ENCODE results near the gene GNE. TPM values are rescaled to one million over a fixed set of nuclear protein-coding genes. Genes with fewer than 3 reads are reported as not detected.
"Not testable (repeated sequence)": the region's sequence is repeated elsewhere in the genome, so short reads cannot be mapped to it uniquely, and the experiment has no call there.

GNE gene
- total RNA-seq, 4 donors from 2014 or later: 11.9 to 28.9 (median 16.7) TPM

- TF ChIP-seq POLR2A (IDR thresholded peaks at IDR 0.05) (no peak), CTCF (IDR thresholded peaks at IDR 0.05) (no peak)
- no peaks in the 10 kb centered on the region for H3K9me3 ChIP-seq
- H3K27ac ChIP-seq: no peak overlapping the region
- WGBS, 2 donors: 82 to 83% methylated on average over 4 of the region's 4 CpGs
- H3K27me3 ChIP-seq: no peaks in the 10 kb centered on the region
- H3K4me1 ChIP-seq: peaks cover 0 to 5% (median 0%) of the 10 kb centered on the region in 3 donors
- no peaks in the 10 kb centered on the region for H3K36me3 ChIP-seq
- DNase-seq: no peak
- intact Hi-C loops (cut with DNase I): no loop called here
- H3K4me3 ChIP-seq: no peak overlapping the region
Observed at GRCh38 chr9:36280989-36281388, 22.7 kb upstream of the GNE start.

GRCh38 chr9:36278243-36278642 is 20.0 kb upstream of the GNE start:
- Histone ChIP-seq H3K27ac (no peak overlapping the region), H3K9me3 (no peaks in the 10 kb centered on the region), H3K4me3 (no peak overlapping the region), H3K36me3 (no peaks in the 10 kb centered on the region), H3K27me3 (no peaks in the 10 kb centered on the region), H3K4me1 (peaks cover 0 to 5% (median 0%) of the 10 kb centered on the region in 3 donors)
- intact Hi-C loops (cut with DNase I): no loop called here
- DNase-seq: no peak
- 91 to 100% methylated on average over 2 of the region's 2 CpGs for WGBS, 2 donors
- TF ChIP-seq POLR2A (IDR thresholded peaks at IDR 0.05): no peak
- TF ChIP-seq CTCF (IDR thresholded peaks at IDR 0.05): no peak

GRCh38 chr9:36276781-36277181 is 18.5 kb upstream of the GNE start:
- TF ChIP-seq POLR2A (IDR thresholded peaks at IDR 0.05): no peak
- TF ChIP-seq CTCF (IDR thresholded peaks at IDR 0.05): no peak

GRCh38 chr9:36276254-36276653 is 18.0 kb upstream of the GNE start:
- H3K4me1 ChIP-seq: peaks cover 0 to 5% (median 0%) of the 10 kb centered on the region in 3 donors
- H3K27ac ChIP-seq: no peak overlapping the region
- peak overlapping the region in 3 of 4 donors; percentile 0 to 35 (median 14) for H3K4me3 ChIP-seq
- no peaks in the 10 kb centered on the region for H3K9me3 ChIP-seq
- no peak for DNase-seq
- H3K36me3 ChIP-seq: no peaks in the 10 kb centered on the region
- TF ChIP-seq CTCF (IDR thresholded peaks at IDR 0.05) (no peak), POLR2A (IDR thresholded peaks at IDR 0.05) (no peak)
- WGBS, 2 donors: 83 to 93% methylated on average over 1 of the region's 1 CpG
- H3K27me3 ChIP-seq: no peaks in the 10 kb centered on the region
- intact Hi-C loops (cut with DNase I): no loop called here

More at GRCh38 chr9:36276781-36277181, 18.5 kb upstream of the GNE start:
- no peak for DNase-seq
- Histone ChIP-seq H3K27me3 (no peaks in the 10 kb centered on the region), H3K9me3 (no peaks in the 10 kb centered on the region), H3K4me3 (peak overlapping the region in 3 of 4 donors; percentile 0 to 35 (median 14)), H3K27ac (no peak overlapping the region), H3K36me3 (no peaks in the 10 kb centered on the region), H3K4me1 (peaks cover 0 to 5% (median 0%) of the 10 kb centered on the region in 3 donors)
- WGBS, 2 donors: 37 to 39% methylated on average over 7 of the region's 7 CpGs
- intact Hi-C loops (cut with DNase I): no loop called here

- H3K36me3 ChIP-seq: no peaks in the 10 kb centered on the region
Observed at GRCh38 chr9:36275060-36275459, 16.8 kb upstream of the GNE start.

GRCh38 chr9:36273354-36273753 is 15.1 kb upstream of the GNE start:
- H3K9me3 ChIP-seq; intact Hi-C loops (cut with DNase I); H3K4me1 ChIP-seq; DNase-seq; H3K4me3 ChIP-seq; H3K36me3 ChIP-seq; H3K27ac ChIP-seq; H3K27me3 ChIP-seq: not testable (repeated sequence)
- 76 to 77% methylated on average over 7 of the region's 7 CpGs for WGBS, 2 donors

More at GRCh38 chr9:36275060-36275459, 16.8 kb upstream of the GNE start:
- no peak for DNase-seq
- no peak for TF ChIP-seq CTCF (IDR thresholded peaks at IDR 0.05)
- no peak for TF ChIP-seq POLR2A (IDR thresholded peaks at IDR 0.05)
- 94 to 96% methylated on average over 3 of the region's 3 CpGs for WGBS, 2 donors
- Histone ChIP-seq H3K4me1 (peaks cover 0 to 5% (median 0%) of the 10 kb centered on the region in 3 donors), H3K27me3 (no peaks in the 10 kb centered on the region), H3K9me3 (no peaks in the 10 kb centered on the region), H3K27ac (no peak overlapping the region), H3K4me3 (no peak overlapping the region)
- intact Hi-C loops (cut with DNase I): no loop called here

Data from esophagus squamous epithelium (tissue), 5 donors.